DND-41 (cell line): ENCODE results near the gene NAA35.

Experiments
- ATAC-seq: fragments of 200-7000 bp; cut with Tn5 transposase; 3 replicates; pipeline ENCODE4 v1.9.1; 2021; ENCODE audit warnings: low read depth; ENCODE audit not compliant: insufficient read depth
- DNase-seq: peaks from one replicate; pipeline ENCODE4 v3.0.0-alpha.2; 2020
- H2AFZ ChIP-seq: 2 replicates; pipeline ENCODE4 v1.6.0; 2012; ENCODE audit warnings: low read depth, low read length
- H3K27ac ChIP-seq: 2 replicates; pipeline ENCODE4 v1.5.1; 2012; ENCODE audit warnings: low read length, inconsistent platforms
- H3K27me3 ChIP-seq: fragments of 200-600 bp; sonication (generic); 2 replicates; pipeline ENCODE4 v1.6.0; 2012; ENCODE audit warnings: low read length, mild to moderate bottlenecking, inconsistent platforms; ENCODE audit not compliant: insufficient read depth, poor library complexity
- H3K36me3 ChIP-seq: 2 replicates; pipeline ENCODE4 v1.5.1; 2012; ENCODE audit warnings: low read length, inconsistent platforms; ENCODE audit not compliant: insufficient read depth
- H3K4me1 ChIP-seq: 2 replicates; pipeline ENCODE4 v1.5.1; 2012; ENCODE audit warnings: mild to moderate bottlenecking, low read length; ENCODE audit not compliant: insufficient read depth
- H3K4me2 ChIP-seq: 2 replicates; pipeline ENCODE4 v1.6.0; 2012; ENCODE audit warnings: mild to moderate bottlenecking, moderate library complexity, low read length, inconsistent platforms; ENCODE audit not compliant: insufficient read depth
- H3K4me3 ChIP-seq, 2 experiments: fragments of 200-600 bp in 1 of 2; shearing (Covaris generic) in 1 of 2; 2 replicates each; pipeline ENCODE4 v1.5.1; 2012 to 2016; ENCODE audit warnings: inconsistent platforms in 2 of 2, low read length in 2 of 2, mild to moderate bottlenecking in 2 of 2, low read depth in 1 of 2, moderate library complexity in 1 of 2
- H3K79me2 ChIP-seq: 2 replicates; pipeline ENCODE4 v1.6.0; 2012; ENCODE audit warnings: low read length, inconsistent platforms; ENCODE audit not compliant: insufficient read depth
- H3K9ac ChIP-seq: 2 replicates; pipeline ENCODE4 v1.6.0; 2012; ENCODE audit warnings: low read depth, mild to moderate bottlenecking, inconsistent platforms, low read length, moderate library complexity
- H3K9me3 ChIP-seq: 2 replicates; pipeline ENCODE4 v1.5.1; 2012; ENCODE audit warnings: low read length, moderate library complexity, mild to moderate bottlenecking, inconsistent platforms; ENCODE audit not compliant: insufficient read depth, severe bottlenecking
- H4K20me1 ChIP-seq: 2 replicates; pipeline ENCODE4 v1.6.0; 2012; ENCODE audit warnings: low read length; ENCODE audit not compliant: insufficient read depth
- EZH2 ChIP-seq: IDR thresholded peaks from 3 replicates; pipeline ENCODE4 v1.6.1; 2012; ENCODE audit warnings: borderline replicate concordance, low read depth, mild to moderate bottlenecking, moderate library complexity, low read length, inconsistent platforms; ENCODE audit not compliant: severe bottlenecking
- TF ChIP-seq, protein P1 (sequence below): IDR thresholded peaks from 2 replicates; pipeline ENCODE4 v1.5.1; 2012; ENCODE audit warnings: borderline replicate concordance, low read length, moderate library complexity, mild to moderate bottlenecking; ENCODE audit not compliant: poor library complexity, severe bottlenecking; ENCODE audit errors: extremely low read depth

NAA35 gene

DNA sequence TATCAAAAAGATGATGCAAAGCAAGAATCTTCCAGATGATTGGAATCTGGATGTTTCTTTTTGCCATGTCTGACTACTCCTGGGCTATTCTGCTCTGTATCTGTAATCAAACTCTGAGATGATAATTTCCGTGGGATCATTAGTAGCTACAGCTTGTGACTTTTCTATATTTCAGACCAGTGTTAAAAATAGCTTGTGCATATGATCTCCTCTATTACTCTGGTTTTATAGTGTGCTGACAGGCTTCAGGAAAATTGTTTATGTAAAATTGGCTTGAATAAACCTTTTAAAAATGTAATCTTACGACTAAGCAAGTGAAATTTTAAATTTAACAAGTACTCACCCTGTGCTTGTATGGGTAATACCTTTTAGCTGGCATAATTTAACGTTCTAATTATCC, 40.4 kb downstream of the NAA35 start:
- Histone ChIP-seq H4K20me1 (no peaks in the 10 kb centered on the region), H3K9me3 (no peaks in the 10 kb centered on the region), H2AFZ (no peak overlapping the region), H3K79me2 (no peaks in the 10 kb centered on the region), H3K4me2 (no peak overlapping the region), H3K4me3 (no peak overlapping the region), H3K27me3 (no peaks in the 10 kb centered on the region), H3K9ac (no peak overlapping the region), H3K36me3 (peaks cover 68% of the 10 kb centered on the region), H3K4me1 (no peaks in the 10 kb centered on the region), H3K27ac (no peak overlapping the region)
- TF ChIP-seq, protein P1, sequence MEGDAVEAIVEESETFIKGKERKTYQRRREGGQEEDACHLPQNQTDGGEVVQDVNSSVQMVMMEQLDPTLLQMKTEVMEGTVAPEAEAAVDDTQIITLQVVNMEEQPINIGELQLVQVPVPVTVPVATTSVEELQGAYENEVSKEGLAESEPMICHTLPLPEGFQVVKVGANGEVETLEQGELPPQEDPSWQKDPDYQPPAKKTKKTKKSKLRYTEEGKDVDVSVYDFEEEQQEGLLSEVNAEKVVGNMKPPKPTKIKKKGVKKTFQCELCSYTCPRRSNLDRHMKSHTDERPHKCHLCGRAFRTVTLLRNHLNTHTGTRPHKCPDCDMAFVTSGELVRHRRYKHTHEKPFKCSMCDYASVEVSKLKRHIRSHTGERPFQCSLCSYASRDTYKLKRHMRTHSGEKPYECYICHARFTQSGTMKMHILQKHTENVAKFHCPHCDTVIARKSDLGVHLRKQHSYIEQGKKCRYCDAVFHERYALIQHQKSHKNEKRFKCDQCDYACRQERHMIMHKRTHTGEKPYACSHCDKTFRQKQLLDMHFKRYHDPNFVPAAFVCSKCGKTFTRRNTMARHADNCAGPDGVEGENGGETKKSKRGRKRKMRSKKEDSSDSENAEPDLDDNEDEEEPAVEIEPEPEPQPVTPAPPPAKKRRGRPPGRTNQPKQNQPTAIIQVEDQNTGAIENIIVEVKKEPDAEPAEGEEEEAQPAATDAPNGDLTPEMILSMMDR, result no peak
- TF ChIP-seq EZH2, result no peak
- no peak for DNase-seq
- no peak for ATAC-seq

DNA sequence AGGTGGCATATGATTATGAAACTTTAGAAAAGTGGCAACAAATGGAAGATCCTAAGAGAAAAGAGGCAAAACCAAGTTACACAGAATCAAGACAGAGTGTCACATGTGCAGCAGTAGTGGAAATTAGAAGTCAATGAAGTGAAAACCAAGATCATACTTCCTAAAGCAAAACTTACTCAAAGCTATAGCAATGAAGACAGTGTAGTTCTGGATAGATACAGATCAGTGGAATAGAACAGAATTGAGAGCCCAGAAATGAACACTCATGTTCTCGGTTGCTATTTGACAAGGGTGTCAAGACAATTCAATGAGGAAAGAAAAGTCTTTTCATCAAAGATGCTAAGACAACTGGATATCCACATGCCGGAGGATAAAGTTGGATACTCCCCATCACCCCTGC, 43.5 kb downstream of the NAA35 start:
- no peak overlapping the region for H2AFZ ChIP-seq
- no peaks in the 10 kb centered on the region for H3K4me1 ChIP-seq
- no peaks in the 10 kb centered on the region for H3K27me3 ChIP-seq
- H3K4me2 ChIP-seq, result no peak overlapping the region
- H3K9ac ChIP-seq, result no peak overlapping the region
- H3K27ac ChIP-seq, result no peak overlapping the region
- no peak overlapping the region for H3K4me3 ChIP-seq
- H4K20me1 ChIP-seq, result no peaks in the 10 kb centered on the region
- no peaks in the 10 kb centered on the region for H3K9me3 ChIP-seq
- peaks cover 48% of the 10 kb centered on the region for H3K36me3 ChIP-seq
- no peak for TF ChIP-seq EZH2
- TF ChIP-seq, protein P1, result no peak
- H3K79me2 ChIP-seq, result no peaks in the 10 kb centered on the region
- ATAC-seq (no peak), DNase-seq (no peak)

DNA sequence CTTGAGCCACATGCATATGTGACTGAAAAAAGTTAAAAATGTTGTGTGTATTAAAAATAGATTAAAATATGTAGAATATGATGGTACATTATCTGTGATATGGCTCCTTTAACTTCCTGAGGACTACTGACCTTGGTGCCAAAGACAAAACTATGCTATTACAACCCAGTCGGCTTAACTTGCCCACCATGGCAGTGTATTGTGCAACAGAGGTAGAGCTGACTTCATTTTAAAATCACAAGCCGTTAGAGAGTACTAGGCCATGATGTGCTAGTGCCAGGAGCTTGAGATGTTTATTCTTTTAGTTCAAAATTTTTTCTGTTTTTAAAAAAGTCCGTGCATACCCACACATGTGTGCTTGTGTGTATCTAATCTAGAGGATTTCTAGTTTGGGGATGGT, 46.3 kb downstream of the NAA35 start:
- no peak overlapping the region for H3K9ac ChIP-seq
- no peaks in the 10 kb centered on the region for H3K79me2 ChIP-seq
- ATAC-seq (no peak), DNase-seq (no peak)
- no peak overlapping the region for H3K4me3 ChIP-seq
- H3K4me2 ChIP-seq, result no peak overlapping the region
- no peak for TF ChIP-seq EZH2
- TF ChIP-seq, protein P1, result no peak
- H3K9me3 ChIP-seq, result no peaks in the 10 kb centered on the region
- H3K36me3 ChIP-seq, result peaks cover 28% of the 10 kb centered on the region
- no peak overlapping the region for H2AFZ ChIP-seq
- no peak overlapping the region for H3K27ac ChIP-seq
- H3K4me1 ChIP-seq, result no peaks in the 10 kb centered on the region
- H4K20me1 ChIP-seq, result no peaks in the 10 kb centered on the region
- H3K27me3 ChIP-seq, result no peaks in the 10 kb centered on the region

DNA sequence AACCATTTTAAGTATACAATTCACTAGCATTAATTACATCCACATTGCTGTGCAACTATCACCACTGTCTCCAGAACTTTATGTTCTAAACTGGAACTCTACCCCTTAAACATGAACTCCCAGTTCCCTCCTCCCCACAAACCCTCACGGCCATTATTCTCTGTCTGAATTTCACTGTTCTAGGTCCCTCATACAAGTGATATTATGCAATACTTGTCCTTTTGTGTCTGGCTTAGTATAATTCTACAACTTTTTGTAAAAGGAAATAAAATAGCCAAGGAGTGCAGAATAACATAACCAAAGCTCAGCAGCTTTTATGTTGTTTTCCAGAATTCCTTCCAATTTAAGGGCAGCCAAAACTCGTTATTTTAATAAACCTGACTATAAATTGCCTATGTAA, 53.2 kb downstream of the NAA35 start:
- Histone ChIP-seq H3K4me2 (no peak overlapping the region), H4K20me1 (no peaks in the 10 kb centered on the region), H3K27ac (no peak overlapping the region), H3K9me3 (no peaks in the 10 kb centered on the region), H2AFZ (no peak overlapping the region), H3K4me3 (no peak overlapping the region), H3K36me3 (peaks cover 27% of the 10 kb centered on the region), H3K27me3 (no peaks in the 10 kb centered on the region), H3K4me1 (no peaks in the 10 kb centered on the region), H3K79me2 (no peaks in the 10 kb centered on the region), H3K9ac (no peak overlapping the region)
- no peak for ATAC-seq
- no peak for DNase-seq
- TF ChIP-seq, protein P1, result no peak
- TF ChIP-seq EZH2, result no peak
